HepG2 (cell line): ENCODE data around the gene YJEFN3. TPM values are rescaled to one million over a fixed set of nuclear protein-coding genes. Genes with fewer than 3 reads are reported as not detected.

Experiments
- ATAC-seq: fragments of 200-7000 bp; cut with Tn5 transposase; 3 replicates; pipeline ENCODE4 v1.9.1; 2020; ENCODE audit warnings: mild to moderate bottlenecking, moderate library complexity
- BruUV-seq: library from RNA; stranded (reverse); fragments of 400-500 nt; replicated peaks from 2 replicates; lab custom pipeline; 2021; lab: Mats Ljungman, UMichigan
- CTCF ChIA-PET: fragments of 300-600 bp; formaldehyde crosslinking; extraction: SDS; loops from one replicate; lab custom pipeline; 2021; ENCODE audit warnings: low total read pairs, inconsistent platforms, low intra/inter-chr PET ratio; lab: Yijun Ruan, JAX
- POLR2A ChIA-PET: fragments of 350-600 bp; sonication (Branson Sonifier 250); formaldehyde crosslinking; loops from one replicate; lab custom pipeline; 2020; ENCODE audit warnings: antibody characterized with exemption, inconsistent platforms; lab: Yijun Ruan, JAX
- DNase-seq: peaks from one replicate; pipeline ENCODE4 v3.0.0-alpha.2; 2015; ENCODE audit warnings: low spot score
- FAIRE-seq: peaks from 3 replicates; lab custom pipeline; 2011; peaks lifted over from hg19 to GRCh38; lab: Jason Lieb, UNC
- H2AFZ ChIP-seq: one replicate; pipeline ENCODE4 v1.6.1; 2011; ENCODE audit warnings: low read length, inconsistent platforms
- H3K27ac ChIP-seq: fragments of 300-600 bp; 3 replicates; pipeline ENCODE4 v1.8.0; 2011; ENCODE audit warnings: mixed run types, mild to moderate bottlenecking, mixed read lengths, low read length, inconsistent platforms; ENCODE audit not compliant: insufficient read depth; ENCODE audit errors: extremely low read length
- H3K27me3 ChIP-seq, 2 experiments: fragments of 200-600 bp in 1 of 2; 2 replicates in 1 of 2; 3 replicates in 1 of 2; pipeline versions ENCODE4 v1.6.0 to v1.8.0; 2011; ENCODE audit warnings: low read length in 2 of 2, mild to moderate bottlenecking in 2 of 2, moderate library complexity in 2 of 2, inconsistent platforms in 1 of 2; ENCODE audit not compliant: insufficient read depth in 2 of 2, control insufficient read depth in 1 of 2
- H3K36me3 ChIP-seq, 2 experiments: fragments of 200-600 bp in 1 of 2; replicated peaks in 1 of 2; 2 replicates in 1 of 2; 3 replicates in 1 of 2; pipeline versions ENCODE4 v1.5.1 to v1.8.0; 2011; ENCODE audit warnings: low read length in 2 of 2, inconsistent platforms in 1 of 2; ENCODE audit not compliant: insufficient read depth in 2 of 2, control insufficient read depth in 1 of 2
- H3K4me1 ChIP-seq: 2 replicates; pipeline ENCODE4 v1.5.1; 2012; ENCODE audit warnings: low read length, inconsistent platforms; ENCODE audit not compliant: insufficient read depth
- H3K4me2 ChIP-seq: 2 replicates; pipeline ENCODE4 v1.6.0; 2011; ENCODE audit warnings: low read depth, low read length, inconsistent platforms
- H3K4me3 ChIP-seq, 3 experiments: fragments of 200-600 bp in 1 of 3; sonication (generic), shearing (Covaris generic) in 1 of 3; replicated peaks in 1 of 3; 2 replicates each; pipeline ENCODE4 v1.5.1; 2011 to 2016; ENCODE audit warnings: low read length in 3 of 3, inconsistent platforms in 2 of 3, low read depth in 2 of 3, mild to moderate bottlenecking in 2 of 3, control low read depth in 1 of 3, mixed read lengths in 1 of 3; ENCODE audit not compliant: insufficient read depth in 1 of 3
- H3K79me2 ChIP-seq: one replicate; pipeline ENCODE4 v1.6.1; 2011; ENCODE audit warnings: low read length, inconsistent platforms; ENCODE audit not compliant: insufficient read depth
- H3K9ac ChIP-seq: 2 replicates; pipeline ENCODE4 v1.6.0; 2011; ENCODE audit warnings: mild to moderate bottlenecking, low read depth, low read length, inconsistent platforms; ENCODE audit not compliant: insufficient read depth
- H3K9me3 ChIP-seq: 2 replicates; pipeline ENCODE4 v1.5.1; 2012; ENCODE audit warnings: mild to moderate bottlenecking, low read length
- H4K20me1 ChIP-seq: 2 replicates; pipeline ENCODE4 v1.6.0; 2011; ENCODE audit warnings: inconsistent platforms, mild to moderate bottlenecking, low read length, moderate library complexity; ENCODE audit not compliant: insufficient read depth
- CSRNP2 ChIP-seq: sonication (generic); formaldehyde crosslinking; conservative IDR thresholded peaks from 2 replicates; pipeline ENCODE4 v1.8.0; 2022; ENCODE audit warnings: low read depth, missing genetic modification reagents
- HNF4A ChIP-seq: sonication (generic); formaldehyde crosslinking; IDR thresholded peaks from 2 replicates; pipeline ENCODE4 v1.4.0; 2020; ENCODE audit warnings: missing genetic modification reagents
- HNRNPK ChIP-seq: fragments of 200-400 bp; formaldehyde crosslinking; IDR thresholded peaks from 2 replicates; pipeline ENCODE4 v1.6.1; 2018; ENCODE audit warnings: low read length, low read depth, moderate library complexity, mild to moderate bottlenecking; ENCODE audit not compliant: poor library complexity, severe bottlenecking
- JUN ChIP-seq: sonication (generic); formaldehyde crosslinking; IDR thresholded peaks from 2 replicates; pipeline ENCODE4 v1.4.0; 2020; ENCODE audit warnings: mild to moderate bottlenecking, missing genetic modification reagents
- KLF9 ChIP-seq: IDR thresholded peaks from 2 replicates; pipeline ENCODE4 v1.6.1; 2016; ENCODE audit warnings: low read depth
- NFIB ChIP-seq: sonication (generic); formaldehyde crosslinking; IDR thresholded peaks from 2 replicates; pipeline ENCODE4 v1.9.0; 2021; ENCODE audit warnings: missing genetic modification reagents, mild to moderate bottlenecking, borderline replicate concordance
- PHF5A ChIP-seq: IDR thresholded peaks from one replicate; pipeline ENCODE4 v1.6.1; 2018; ENCODE audit warnings: low read depth, missing genetic modification reagents; ENCODE audit not compliant: unreplicated experiment
- RXRA ChIP-seq: sonication (generic); formaldehyde crosslinking; IDR thresholded peaks from 2 replicates; pipeline ENCODE4 v1.5.1; 2020; ENCODE audit warnings: missing genetic modification reagents
- THAP11 ChIP-seq: IDR thresholded peaks from 2 replicates; pipeline ENCODE4 v1.6.1; 2016; ENCODE audit warnings: missing biosample characterization, missing genetic modification reagents
- ZBTB33 ChIP-seq: sonication (generic); formaldehyde crosslinking; IDR thresholded peaks from 2 replicates; pipeline ENCODE4 v1.4.0; 2020; ENCODE audit warnings: missing genetic modification reagents
- ZBTB4 ChIP-seq: sonication (generic); formaldehyde crosslinking; IDR thresholded peaks from 2 replicates; pipeline ENCODE4 v1.4.0; 2020; ENCODE audit warnings: missing genetic modification reagents, mild to moderate bottlenecking, borderline replicate concordance
- ZC3H4 ChIP-seq: sonication (generic); formaldehyde crosslinking; IDR thresholded peaks from 2 replicates; pipeline ENCODE4 v1.4.0; 2020; ENCODE audit warnings: missing genetic modification reagents, borderline replicate concordance
- ZIK1 ChIP-seq: sonication (generic); formaldehyde crosslinking; IDR thresholded peaks from 2 replicates; pipeline ENCODE4 v1.5.0; 2020; ENCODE audit warnings: mild to moderate bottlenecking, low read depth, missing genetic modification reagents, borderline replicate concordance
- ZNF260 ChIP-seq: sonication (generic); formaldehyde crosslinking; IDR thresholded peaks from 2 replicates; pipeline ENCODE4 v1.4.0; 2020; ENCODE audit warnings: missing genetic modification reagents, low read depth, mild to moderate bottlenecking, borderline replicate concordance
- ZNF709 ChIP-seq: sonication (generic); formaldehyde crosslinking; IDR thresholded peaks from 2 replicates; pipeline ENCODE4 v1.5.0; 2020; ENCODE audit warnings: mild to moderate bottlenecking, missing genetic modification reagents
- WGBS: methylation state at CpG from one replicate; pipeline ENCODE4 v1.1.6; 2017; ENCODE audit warnings: low lambda C conversion rate; 5-methylcytosine and 5-hydroxymethylcytosine counted together
- in situ Hi-C: cut with HindIII; loops from 2 replicates; pipeline ENCODE4 v1.10.0; 2017; ENCODE audit warnings: low pct_unique_long_range_greater_than_20kb; ENCODE audit not compliant: extremely low pct_ligation_motif_present
- intact Hi-C: fragments of 100-400 bp; cut with micrococcal nuclease; formaldehyde crosslinking; loops from one replicate; pipeline ENCODE4 v1.10.0; 2022; ENCODE audit not compliant: unreplicated experiment
- polyA plus RNA-seq, 8 experiments: library from polyadenylated mRNA; depleted of rRNA in 3 of 8; stranded (reverse) in 7 of 8; unstranded in 1 of 8; fragments of >200 nt; fragmentation: Illumina TruSeq in 4 of 8; extraction: Trizol in 4 of 8; gene quantifications; 2 replicates each; pipeline versions ENCODE4 v1.2.1 to v1.2.3, GENCODE V29; 2011 to 2016; ENCODE audit warnings: low read depth in 4 of 8, missing spikeins in 1 of 8, mixed read lengths in 1 of 8; ENCODE audit not compliant: insufficient read depth in 1 of 8
- total RNA-seq, 5 experiments: library from RNA; depleted of rRNA; stranded (reverse); fragments of >200 nt; fragmentation: Illumina TruSeq; extraction: Trizol; gene quantifications; 2 replicates each; pipeline ENCODE4 v1.2.3, GENCODE V29; 2016; ENCODE audit warnings: low read depth in 1 of 5

YJEFN3 gene
- total and polyA plus RNA-seq, 2 of the 13 experiments (the other 11 are each of a cell fraction or from before 2014, with no cell fraction given): 0.89 to 4.0 TPM

DNA sequence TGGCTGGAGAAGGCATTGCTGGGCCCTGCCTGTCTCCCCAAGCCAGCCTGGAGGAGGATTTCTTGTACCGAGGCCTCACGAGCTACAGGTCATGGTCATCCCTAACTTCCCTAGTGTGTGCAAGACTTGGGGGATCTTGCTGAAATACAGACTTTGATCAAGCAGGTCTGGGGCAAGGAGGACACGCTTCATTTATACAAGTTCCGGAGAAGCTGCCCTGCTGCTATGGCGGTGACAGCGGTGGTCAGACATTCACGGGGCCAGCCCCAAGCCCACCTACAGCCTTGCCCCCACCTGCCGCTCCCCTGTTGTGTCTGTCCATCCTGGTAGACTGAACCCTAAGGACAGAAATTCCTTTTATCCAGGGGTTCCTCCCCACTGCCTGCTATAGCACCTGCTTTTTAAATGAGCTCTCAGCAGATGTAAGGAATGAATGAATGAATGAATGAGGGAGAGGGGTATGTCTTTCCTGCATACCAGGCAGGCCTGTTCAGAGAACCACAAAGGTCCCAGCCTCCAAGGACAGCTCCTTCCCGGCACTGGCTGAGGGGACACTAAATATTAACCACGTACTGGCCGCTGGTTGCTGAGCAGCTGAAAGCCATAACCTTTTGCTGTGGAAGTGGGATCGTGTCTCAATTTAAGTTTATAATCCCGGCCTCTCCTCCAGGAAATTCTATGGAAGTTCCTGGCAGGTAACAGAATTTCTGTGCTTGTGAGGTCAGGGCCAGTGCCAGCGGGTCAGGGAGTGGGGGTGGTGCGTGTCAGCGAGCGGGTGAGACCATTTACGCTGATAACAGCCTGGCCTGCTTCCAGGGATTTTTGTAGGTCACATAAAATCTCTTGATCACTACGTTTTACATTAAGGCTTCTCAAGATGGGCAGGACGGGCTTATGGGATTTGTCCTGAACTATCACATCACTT lies 40.5 kb upstream of the YJEFN3 start:
- peaks cover 3% of the 10 kb centered on the region; the same call in 1 of the 2 replicates for H4K20me1 ChIP-seq
- POLR2A ChIA-PET: no interaction called here
- no peak overlapping the region for H3K4me2 ChIP-seq
- BruUV-seq: no TSS peak
- H3K36me3 ChIP-seq: peaks cover 15 to 30% of the 10 kb centered on the region in 2 experiments; a peak in 4 of 5 replicates
- H3K9me3 ChIP-seq: no peaks in the 10 kb centered on the region
- no peak overlapping the region for H3K9ac ChIP-seq
- FAIRE-seq: no peak
- H2AFZ ChIP-seq: no peak overlapping the region
- no peaks in the 10 kb centered on the region for H3K27me3 ChIP-seq
- WGBS: 72% methylated on average over 13 of the region's 20 CpGs
- intact Hi-C loops (loop anchor here (5.0 kb wide), 1 partner anchor 81 kb away; the partner anchor contains the start of gene GATAD2A), in situ Hi-C loops (no loop called here)
- H3K4me1 ChIP-seq: peaks cover 47% of the 10 kb centered on the region
- ATAC-seq: peak; percentile 12; the same call in 1 of the 3 replicates
- CTCF ChIA-PET: interaction anchor here (2.4 kb wide), 1 partner anchor 121 kb away, joined by 33 read pairs; no protein-coding TSS in a partner anchor
- H3K4me3 ChIP-seq: no peak overlapping the region
- DNase-seq: no peak
- H3K27ac ChIP-seq: peak overlapping the region; percentile 4
- H3K79me2 ChIP-seq: peaks cover 6% of the 10 kb centered on the region
- TF ChIP-seq HNRNPK (no peak), JUN (no peak), PHF5A (CRISPR knock-in tag) (no peak), THAP11 (CRISPR knock-in tag) (no peak), ZC3H4 (CRISPR knock-in tag) (no peak), ZBTB33 (CRISPR knock-in tag) (peak; percentile 65; the same call in 1 of the 2 replicates), HNF4A (CRISPR knock-in tag) (no peak), ZNF260 (CRISPR knock-in tag) (no peak), KLF9 (no peak), CSRNP2 (CRISPR knock-in tag) (no peak), NFIB (CRISPR knock-in tag) (no peak), ZNF709 (CRISPR knock-in tag) (no peak), RXRA (CRISPR knock-in tag) (no peak), ZIK1 (CRISPR knock-in tag) (no peak), ZBTB4 (CRISPR knock-in tag) (0 out of 2 replicates have a peak, but pooled peaks have one; percentile 5)
